Mononuclear cell (primary cell): ENCODE measurements around the gene MRAP. TPM values are rescaled to one million over a fixed set of nuclear protein-coding genes. Genes with fewer than 3 reads are reported as not detected.
"Not testable (repeated sequence)": the region's sequence is repeated elsewhere in the genome, so short reads cannot be mapped to it uniquely, and the experiment has no call there.

Experiments
- H3K27me3 ChIP-seq: 2 replicates; pipeline ENCODE4 v1.6.0; 2011; ENCODE audit warnings: low read length, control low read depth; ENCODE audit not compliant: insufficient read depth
- H3K4me1 ChIP-seq: 2 replicates; pipeline ENCODE4 v1.5.1; 2011; ENCODE audit warnings: mild to moderate bottlenecking, low read length, control low read depth; ENCODE audit not compliant: insufficient read depth
- H3K4me3 ChIP-seq: 2 replicates; pipeline ENCODE4 v1.5.1; 2011; ENCODE audit warnings: mild to moderate bottlenecking, low read length, moderate library complexity
- H3K9me3 ChIP-seq: 2 replicates; pipeline ENCODE4 v1.5.1; 2011; ENCODE audit warnings: low read depth, mild to moderate bottlenecking, control low read depth, low read length
- total RNA-seq: library from RNA; depleted of rRNA; stranded (reverse); fragments of >200 nt; gene quantifications from one replicate; pipeline ENCODE4 v1.2.3, GENCODE V29; 2012

The MRAP gene
- total RNA-seq, result not detected

GRCh38 chr21:32298658-32299081 is at the start of gene MRAP:
Gene MRAP (plus strand): TSS chr21:32298855. CDS start chr21:32298972, 117 bp downstream.
- Histone ChIP-seq H3K9me3 (no peaks in the 10 kb centered on the region), H3K4me1 (no peaks in the 10 kb centered on the region), H3K27me3 (no peaks in the 10 kb centered on the region), H3K4me3 (no peak within 1 kb of the TSS)

- H3K9me3 ChIP-seq, result peaks cover 4% of the 10 kb centered on the region
- no peaks in the 10 kb centered on the region for H3K4me1 ChIP-seq
- no peaks in the 10 kb centered on the region for H3K27me3 ChIP-seq
- no peak overlapping the region for H3K4me3 ChIP-seq
Observed at GRCh38 chr21:32249511-32250280, 49.0 kb upstream of the MRAP start.

DNA sequence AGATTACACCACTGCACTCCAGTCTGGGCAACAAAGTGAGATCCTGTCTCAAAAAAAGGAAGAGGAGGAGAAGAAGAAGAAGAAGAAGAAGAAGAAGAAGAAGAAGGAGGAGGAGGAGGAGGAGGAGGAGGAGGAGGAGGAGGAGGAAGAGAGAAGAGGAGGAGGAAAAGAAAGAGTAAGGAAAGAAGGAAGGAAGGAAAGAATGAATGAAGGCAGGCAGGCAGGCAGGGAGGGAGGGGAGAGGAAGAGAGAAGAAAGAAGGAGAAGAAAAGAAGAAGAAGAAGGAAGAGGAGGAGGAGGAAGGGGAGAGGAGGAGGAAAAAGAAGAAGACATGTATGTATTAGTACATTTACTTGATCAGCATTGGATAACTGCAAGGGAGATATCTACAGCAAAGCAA is 46.5 kb upstream of the MRAP start:
- no peaks in the 10 kb centered on the region for H3K4me1 ChIP-seq
- H3K9me3 ChIP-seq, result peaks cover 4% of the 10 kb centered on the region
- no peaks in the 10 kb centered on the region for H3K27me3 ChIP-seq
- no peak overlapping the region for H3K4me3 ChIP-seq

GRCh38 chr21:32253215-32253641 is 45.4 kb upstream of the MRAP start:
- H3K27me3 ChIP-seq, result no peaks in the 10 kb centered on the region
- H3K4me3 ChIP-seq, result no peak overlapping the region
- H3K9me3 ChIP-seq, result peaks cover 4% of the 10 kb centered on the region
- no peaks in the 10 kb centered on the region for H3K4me1 ChIP-seq

DNA sequence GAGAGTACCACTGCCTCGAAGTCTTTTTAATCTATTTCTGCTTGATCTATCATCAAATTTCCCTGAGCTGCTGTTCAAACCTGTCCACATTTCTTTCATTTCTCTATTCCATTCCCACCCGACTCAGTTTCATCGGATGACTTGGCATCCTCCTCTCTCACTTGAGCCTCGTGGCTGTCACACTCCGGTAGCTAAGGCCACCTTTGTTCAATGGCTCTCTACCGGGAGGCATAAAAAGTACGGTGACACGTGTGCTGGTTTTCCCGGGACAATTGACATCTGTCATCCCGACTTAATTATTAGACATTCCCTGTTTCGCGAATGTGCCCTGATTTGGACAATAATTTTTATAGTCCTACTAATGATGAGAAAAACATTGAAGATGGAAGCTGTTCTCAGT is 42.4 kb upstream of the MRAP start:
- H3K9me3 ChIP-seq, result no peaks in the 10 kb centered on the region
- no peak overlapping the region for H3K4me3 ChIP-seq
- no peaks in the 10 kb centered on the region for H3K27me3 ChIP-seq
- no peaks in the 10 kb centered on the region for H3K4me1 ChIP-seq

GRCh38 chr21:32256873-32257620 is 41.6 kb upstream of the MRAP start:
- H3K27me3 ChIP-seq, result no peaks in the 10 kb centered on the region
- H3K4me1 ChIP-seq, result no peaks in the 10 kb centered on the region
- no peak overlapping the region for H3K4me3 ChIP-seq
- H3K9me3 ChIP-seq, result no peaks in the 10 kb centered on the region

DNA sequence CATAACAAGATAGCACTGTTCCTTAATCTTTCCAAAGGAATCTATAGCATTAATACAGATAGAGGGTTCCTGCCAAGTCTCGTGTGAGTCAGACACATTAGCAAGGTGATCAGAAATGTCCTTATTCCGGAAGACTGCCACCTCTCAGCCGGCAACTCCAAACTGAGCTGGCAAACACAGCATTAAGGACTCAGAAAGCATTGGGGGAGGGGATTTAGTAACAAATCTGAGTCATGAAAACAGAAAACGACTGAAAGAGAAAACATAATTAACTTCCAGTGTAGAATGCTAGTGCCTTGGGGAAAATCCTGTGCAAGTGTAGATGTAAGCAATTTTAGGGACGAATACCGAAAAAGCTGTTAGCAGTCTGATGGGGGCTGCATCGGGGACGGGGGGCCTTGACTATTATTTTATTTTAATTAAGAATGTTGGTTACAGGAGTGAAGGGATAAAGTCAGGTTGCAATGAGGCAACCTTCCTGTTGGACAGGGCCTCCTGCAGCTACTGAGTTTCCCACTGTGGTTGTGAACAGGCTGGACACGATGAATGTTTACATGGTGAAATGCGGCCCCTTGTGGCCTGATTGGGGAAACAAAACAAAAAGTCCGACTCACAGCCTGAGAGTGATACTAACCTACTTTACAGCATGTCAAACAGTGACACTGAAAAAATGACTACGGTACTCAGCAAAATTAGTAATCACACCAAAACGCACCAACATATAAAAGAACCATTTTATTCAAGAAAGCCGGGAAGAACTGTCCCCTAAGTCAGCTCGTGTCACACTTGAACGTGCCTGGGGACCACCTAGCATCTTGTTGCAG is 40.5 kb upstream of the MRAP start:
- no peak overlapping the region for H3K4me3 ChIP-seq
- H3K4me1 ChIP-seq, result no peaks in the 10 kb centered on the region
- H3K27me3 ChIP-seq, result no peaks in the 10 kb centered on the region
- H3K9me3 ChIP-seq, result no peaks in the 10 kb centered on the region

GRCh38 chr21:32258786-32259048 is 39.9 kb upstream of the MRAP start:
- not testable (repeated sequence) for H3K9me3 ChIP-seq, H3K4me3 ChIP-seq, H3K4me1 ChIP-seq, H3K27me3 ChIP-seq

GRCh38 chr21:32260130-32260529 is 38.5 kb upstream of the MRAP start:
- Histone ChIP-seq H3K4me3 (no peak overlapping the region), H3K4me1 (no peaks in the 10 kb centered on the region), H3K27me3 (no peaks in the 10 kb centered on the region), H3K9me3 (no peaks in the 10 kb centered on the region)

- H3K27me3 ChIP-seq, result no peaks in the 10 kb centered on the region
- H3K4me3 ChIP-seq, result no peak overlapping the region
- H3K4me1 ChIP-seq, result no peaks in the 10 kb centered on the region
- H3K9me3 ChIP-seq, result no peaks in the 10 kb centered on the region
Observed at GRCh38 chr21:32261929-32262328, 36.7 kb upstream of the MRAP start.

DNA sequence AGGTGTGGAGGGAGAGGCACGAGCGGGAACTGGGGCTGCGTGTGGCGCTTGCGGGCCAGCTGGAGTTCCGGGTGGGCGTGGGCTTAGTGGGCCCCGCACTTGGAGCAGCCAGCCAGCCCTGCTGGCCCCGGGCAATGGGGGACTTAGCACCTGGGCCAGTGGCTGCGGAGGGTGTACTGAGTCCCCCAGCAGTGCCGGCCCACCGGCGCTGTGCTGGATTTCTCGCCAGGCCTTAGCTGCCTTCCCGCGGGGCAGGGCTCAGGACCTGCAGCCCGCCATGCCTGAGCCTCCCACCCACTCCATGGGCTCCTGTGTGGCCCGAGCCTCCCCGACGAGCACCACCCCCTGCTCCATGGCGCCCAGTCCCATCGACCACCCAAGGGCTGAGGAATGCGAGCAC is 33.3 kb upstream of the MRAP start:
- not testable (repeated sequence) for H3K27me3 ChIP-seq, H3K9me3 ChIP-seq, H3K4me3 ChIP-seq, H3K4me1 ChIP-seq

DNA sequence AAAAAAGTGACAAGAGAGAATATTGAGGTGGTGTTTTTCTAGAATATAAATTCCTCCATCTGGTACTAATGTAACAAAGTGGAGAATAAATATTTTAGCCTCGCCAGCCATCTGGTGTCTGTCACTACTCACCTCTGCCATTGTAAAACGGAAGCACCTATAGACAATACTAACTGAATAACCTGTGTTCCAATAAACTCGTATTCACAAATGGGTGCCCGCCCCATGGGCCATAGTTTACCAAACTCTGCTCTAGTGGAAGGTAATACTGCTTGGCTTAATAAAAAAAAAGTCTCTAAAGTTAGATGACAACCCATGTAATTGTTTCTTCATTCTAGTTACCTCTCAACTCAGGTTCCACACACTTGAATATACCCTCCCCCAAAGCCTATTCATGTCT is 27.9 kb upstream of the MRAP start:
- Histone ChIP-seq H3K9me3 (no peaks in the 10 kb centered on the region), H3K4me3 (no peak overlapping the region), H3K27me3 (no peaks in the 10 kb centered on the region), H3K4me1 (no peaks in the 10 kb centered on the region)

DNA sequence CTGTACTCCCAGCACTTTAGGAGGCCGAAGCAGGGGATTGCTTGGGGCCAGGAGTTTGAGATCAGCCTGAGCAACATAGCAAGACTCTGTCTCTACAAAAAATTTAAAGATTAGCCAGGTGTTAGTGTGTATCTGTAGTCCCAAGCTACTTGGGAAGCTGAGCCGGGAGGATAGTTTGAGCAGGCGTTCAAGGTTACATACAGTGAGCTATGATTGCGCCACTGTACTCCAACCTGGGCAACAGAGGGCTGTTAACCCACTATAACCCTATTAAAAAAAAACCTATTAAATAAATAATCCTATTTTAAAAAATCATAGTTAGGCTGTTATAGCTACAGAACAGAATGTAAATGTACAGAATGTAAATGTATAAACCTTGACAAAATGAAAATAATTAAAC is 22.0 kb upstream of the MRAP start:
- Histone ChIP-seq H3K4me1 (peaks cover 18% of the 10 kb centered on the region), H3K4me3 (no peak overlapping the region), H3K9me3 (no peaks in the 10 kb centered on the region), H3K27me3 (no peaks in the 10 kb centered on the region)

- Histone ChIP-seq H3K27me3 (no peaks in the 10 kb centered on the region), H3K9me3 (no peaks in the 10 kb centered on the region), H3K4me3 (peak overlapping the region; percentile 83), H3K4me1 (peaks cover 18% of the 10 kb centered on the region)
Observed at GRCh38 chr21:32278103-32278502, 20.6 kb upstream of the MRAP start.
